Fibroblast of upper back skin (primary cell): ENCODE results near the gene PREX1.

ENCODE experiments used
- DNase-seq: peaks from one replicate; pipeline ENCODE4 v3.0.0-alpha.2; 2013

Gene PREX1

DNA sequence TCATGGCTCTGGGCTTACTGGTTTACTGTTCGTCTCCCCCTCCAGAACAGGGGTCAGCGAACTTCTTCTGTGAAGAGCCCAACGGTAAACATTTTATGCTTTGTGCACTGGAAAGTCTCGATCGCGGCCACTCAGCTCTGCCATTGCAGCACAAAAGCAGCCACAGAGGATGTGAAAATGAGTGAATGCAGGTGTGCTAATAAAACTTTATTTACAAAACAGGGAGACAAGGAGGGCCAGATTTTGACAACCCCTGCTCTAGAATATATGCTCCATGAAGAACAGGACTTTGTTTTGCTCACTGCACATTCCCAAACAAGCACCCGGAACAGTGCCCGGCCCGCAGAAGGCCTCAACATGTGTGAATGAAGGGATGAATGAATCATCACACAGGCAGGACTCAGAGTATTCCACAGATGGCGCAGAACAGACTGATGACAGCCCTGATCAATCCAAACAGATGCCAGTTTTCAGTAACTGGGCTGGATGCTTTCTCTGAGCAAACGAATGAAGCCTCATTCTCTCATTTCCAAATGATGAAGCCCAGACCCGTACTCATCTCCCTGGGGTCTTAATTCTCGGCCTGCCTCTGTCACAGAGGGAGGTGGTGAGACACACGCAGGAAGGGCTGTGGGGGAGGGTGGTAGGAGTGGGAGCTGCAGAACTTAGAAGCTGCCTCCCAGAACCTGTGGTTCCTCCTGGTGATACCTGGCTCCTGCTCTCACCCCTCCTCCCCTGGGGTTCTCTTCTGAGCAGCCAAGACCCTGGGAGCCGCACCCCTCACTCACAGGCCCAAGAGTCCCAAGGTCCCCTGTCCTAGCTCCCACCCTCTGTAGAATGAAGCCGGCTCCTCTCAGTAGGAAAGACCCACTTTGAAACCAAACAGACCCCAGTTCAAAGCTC, 196.4 kb downstream of the PREX1 start:
- DNase-seq = peak; percentile 84

DNA sequence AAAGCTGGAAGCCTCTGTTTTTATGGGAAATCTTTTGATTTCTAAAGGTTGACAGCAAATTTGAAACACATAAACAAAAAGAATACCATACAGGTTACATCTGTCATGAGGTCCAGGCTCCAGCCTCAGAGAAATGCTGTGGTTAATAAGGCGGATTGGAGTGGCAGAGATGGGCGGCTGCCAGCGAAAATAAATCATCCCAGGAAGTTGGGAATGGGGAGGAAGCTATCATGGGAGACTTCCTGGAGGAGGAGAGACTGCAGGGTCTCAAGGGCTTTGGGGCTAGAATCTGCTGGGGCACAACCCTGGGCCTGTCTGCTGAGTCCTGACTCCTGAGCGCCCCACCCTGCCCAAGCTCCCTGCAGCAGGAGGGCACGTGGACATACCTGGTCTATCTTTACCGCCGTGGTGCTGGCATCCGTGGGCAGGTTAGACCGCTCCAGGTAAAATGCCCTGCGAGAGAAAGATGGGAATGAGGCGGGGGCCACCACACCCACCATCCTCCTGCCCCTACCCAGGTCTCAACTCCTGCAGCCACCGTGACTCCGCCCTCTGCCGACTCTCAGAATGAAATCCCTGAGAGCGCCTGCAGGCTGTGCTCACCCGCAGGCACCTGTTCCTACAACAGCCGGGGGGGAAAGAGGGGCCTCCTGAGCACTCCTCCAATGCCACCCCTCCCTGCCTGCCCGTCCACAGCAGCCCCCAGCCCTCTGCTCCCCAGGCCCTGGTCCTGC, 197.3 kb downstream of the PREX1 start:
- peak; percentile 42 for DNase-seq

DNA sequence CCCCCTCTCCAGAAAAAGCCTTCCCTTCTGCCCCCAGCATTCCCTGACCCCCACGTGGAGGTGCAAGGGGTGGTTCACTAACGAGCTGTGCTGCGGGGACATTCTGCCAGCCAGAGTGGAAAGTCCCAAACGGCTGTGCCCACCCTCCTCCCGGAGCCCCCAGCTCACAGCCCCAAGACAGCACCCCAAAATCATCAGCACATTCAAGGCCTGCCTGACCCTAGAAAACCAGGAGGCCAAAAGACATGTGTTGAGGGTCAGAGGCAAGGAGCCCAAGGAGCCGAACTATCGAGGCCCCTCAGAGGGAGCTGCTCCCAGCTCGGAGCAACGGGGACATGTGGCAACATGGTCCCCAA, 197.9 kb downstream of the PREX1 start:
- DNase-seq = no peak

DNA sequence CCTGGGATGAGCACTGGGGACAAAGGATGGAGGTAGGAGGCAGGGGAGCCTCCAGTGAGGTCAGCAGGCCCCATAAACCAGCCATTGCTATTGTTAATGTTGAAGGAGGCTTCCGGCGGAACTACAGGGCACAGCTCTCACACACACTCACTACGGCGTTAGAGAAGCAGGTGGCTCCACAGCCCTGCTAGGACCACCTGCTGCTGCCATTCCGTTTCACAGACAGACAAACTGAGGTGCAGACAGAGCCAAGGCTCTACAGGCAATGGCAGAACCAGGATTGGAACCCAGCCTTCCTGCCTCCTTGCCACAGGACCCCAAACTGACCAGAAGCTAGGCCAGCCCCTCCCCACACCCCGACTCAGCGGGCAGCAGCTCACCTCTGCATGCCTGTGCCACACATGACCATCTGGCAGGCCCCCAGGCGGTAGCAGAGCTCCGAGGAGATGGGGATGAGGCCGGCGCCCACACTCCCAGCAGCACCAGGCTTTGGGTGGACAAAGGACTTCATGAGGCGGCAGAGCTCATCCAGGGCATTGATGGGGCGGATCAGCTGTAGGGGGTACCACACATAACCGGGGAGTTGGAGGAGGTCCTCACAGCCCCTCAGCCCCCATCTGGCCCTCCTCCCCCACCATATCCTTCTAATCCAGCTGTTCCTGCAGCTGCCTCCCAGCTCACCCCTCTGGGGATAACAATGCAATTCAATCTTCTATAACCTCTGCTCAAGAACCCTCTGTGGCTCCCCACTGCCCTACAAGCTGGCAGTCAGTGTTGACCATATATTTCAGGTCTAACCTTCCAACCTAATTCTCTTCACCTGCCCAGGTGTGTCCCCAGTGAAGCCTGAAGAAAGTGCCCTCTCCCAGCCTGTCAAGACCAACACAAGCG, 198.5 kb downstream of the PREX1 start:
- DNase-seq = no peak

DNA sequence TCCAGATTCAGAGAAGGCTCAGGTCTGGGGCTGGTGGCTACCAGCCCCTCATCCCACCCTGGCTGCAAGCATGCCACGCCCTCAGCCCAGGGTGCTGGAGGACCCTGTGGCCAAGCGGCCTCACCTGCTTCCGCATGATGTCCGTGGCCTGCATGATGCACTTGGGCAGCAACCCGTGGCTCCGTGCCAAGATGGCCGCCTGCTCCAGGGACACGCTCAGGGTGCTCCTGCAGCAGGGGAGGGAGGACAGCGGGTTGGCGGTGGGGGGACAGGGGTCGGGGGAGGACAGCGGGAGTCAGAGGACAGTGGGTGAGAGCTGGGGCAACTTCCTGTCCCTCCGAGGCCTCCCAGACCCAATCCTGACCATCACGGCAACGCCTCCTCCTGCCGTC, 200.1 kb downstream of the PREX1 start:
- DNase-seq = no peak

DNA sequence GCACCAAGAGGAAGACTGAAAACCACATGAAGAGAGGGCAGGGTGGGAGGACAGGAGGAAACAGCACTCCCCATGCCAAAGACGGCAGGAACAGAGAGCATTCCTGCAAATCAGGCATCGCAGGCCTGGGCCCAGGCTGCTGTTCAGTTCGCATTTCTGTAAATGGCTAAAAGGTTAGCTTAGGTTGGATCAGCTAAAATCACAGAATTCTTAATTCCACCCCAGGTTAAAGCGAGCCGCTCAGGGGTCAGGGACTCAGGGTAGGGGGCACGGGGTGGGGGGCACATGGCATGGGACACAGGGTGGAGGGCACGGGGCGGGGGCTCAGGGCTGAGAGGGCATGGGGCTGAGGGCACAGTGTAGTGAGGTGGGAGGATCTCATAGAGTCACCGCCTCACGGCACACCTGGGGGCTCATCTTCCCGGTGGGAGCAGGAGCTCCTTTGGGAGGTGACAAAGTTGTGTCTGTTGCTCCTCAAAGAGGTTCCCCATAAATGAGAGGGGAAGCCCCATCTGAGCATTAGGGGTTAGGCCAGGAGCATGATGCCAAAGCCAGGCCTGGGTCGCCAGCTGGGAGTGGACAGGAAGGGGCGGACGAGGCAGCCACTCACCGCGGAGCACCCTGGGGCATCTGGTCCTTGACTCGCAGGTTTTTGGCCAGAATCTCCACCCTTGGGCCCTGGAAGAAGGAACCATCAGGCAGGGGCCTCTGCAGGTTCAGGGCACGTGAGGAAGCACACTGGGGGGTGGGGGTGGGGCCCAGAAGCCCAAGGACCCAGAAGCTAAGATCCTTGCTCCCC, 200.7 kb downstream of the PREX1 start:
- DNase-seq = no peak

DNA sequence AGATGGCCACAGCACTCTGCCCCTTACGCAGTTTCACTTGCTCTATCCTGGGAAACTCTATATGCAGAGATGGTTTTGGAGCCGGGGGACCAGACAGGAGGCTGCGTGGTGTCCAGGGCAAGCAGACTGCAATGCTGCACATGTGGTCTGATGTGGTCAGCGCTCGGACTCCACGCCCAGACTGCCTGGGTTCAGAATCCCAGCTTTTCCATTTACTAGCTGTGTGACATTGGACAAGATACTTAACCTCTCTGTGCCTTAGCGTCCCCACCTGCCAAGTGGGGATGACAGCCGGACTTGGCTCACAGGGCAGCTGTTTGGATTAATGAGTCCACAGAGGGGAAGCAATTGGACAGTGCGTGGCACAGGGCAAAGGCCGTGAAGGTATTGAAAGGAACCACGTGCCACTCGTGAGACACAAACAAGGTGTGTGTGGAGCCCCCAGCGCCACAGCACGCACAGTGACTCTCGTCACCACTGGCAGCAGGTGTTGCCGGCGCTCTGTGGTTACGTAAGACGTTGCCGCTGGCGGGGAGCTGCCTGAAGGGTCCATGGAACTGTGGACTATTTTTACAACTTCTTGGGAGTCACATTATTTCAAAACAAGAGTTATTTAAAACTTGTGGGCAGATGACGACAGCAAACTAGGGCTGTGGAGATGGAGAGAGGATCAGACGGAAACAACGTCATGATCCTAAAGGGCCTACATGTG, 201.4 kb downstream of the PREX1 start:
- DNase-seq = peak; percentile 55

DNA sequence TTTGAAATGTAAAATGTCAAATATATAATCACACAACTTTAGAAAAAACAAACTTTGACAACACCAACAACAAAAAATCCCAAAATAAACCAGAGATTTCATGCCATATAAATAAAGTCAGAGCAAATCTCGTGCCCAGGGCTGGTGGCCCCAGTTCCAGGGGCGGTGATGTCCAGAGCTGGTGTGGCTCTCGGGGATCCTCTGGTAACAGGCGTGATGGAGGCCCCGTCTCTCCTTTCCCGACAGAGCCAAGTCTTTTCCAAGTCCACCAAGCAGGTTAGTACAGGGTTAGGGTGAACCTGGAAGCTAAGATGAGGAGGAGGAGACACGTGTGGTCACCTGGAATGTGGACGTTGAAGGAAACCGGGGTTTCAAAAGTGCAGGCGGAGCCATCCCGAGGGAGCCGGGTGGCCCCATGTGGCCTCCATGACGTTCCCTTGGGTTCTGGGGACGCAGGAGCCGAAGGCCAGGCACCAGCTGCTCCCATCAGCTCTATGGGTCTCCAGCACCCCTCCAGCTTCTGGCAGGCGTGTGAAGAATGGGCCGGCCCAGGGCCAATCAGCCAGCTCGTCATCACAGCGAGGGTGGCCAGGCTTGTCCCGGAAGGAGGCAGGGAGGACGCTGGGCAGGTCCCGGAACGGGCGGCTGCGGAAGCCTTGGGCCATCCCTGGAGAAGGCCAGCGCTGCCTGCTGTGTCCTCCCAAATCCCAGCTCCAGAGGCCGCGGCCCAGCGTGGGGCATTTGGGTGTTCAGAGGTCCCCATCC, 202.5 kb downstream of the PREX1 start:
- no peak for DNase-seq

DNA sequence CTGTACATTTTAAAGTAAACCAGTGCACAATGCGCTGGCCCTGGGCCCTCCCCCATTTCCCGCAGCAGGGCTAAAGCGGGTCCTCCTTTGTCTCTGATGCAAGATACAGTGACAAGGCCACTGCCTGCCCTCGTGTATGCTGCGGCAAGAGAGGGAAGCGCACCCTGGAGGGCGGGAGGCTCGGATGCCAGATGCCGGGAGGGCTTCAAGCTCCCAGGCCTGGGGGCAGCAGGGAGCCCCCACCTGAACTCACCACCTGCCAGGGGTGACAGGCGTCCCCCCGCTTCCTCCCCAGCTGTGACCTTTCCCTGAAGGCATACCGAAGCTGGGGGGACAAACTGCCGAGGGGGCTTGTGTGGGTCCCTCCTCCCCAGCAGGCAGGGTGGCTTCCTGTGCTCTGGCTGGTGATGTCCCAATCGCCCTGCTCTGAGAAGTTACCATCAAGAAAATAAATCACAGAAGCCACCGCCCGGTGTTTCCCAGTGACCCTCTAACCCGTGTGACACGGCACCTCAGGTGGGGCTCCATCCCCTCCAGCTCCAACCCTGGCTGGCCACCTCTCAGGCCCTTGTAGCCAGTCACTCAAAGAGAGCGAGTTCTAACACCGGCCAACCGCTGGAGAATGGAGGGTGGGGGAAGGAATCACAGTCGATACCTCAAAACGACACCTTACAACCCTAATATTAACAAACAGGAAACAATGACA, 203.3 kb downstream of the PREX1 start:
- DNase-seq = no peak

DNA sequence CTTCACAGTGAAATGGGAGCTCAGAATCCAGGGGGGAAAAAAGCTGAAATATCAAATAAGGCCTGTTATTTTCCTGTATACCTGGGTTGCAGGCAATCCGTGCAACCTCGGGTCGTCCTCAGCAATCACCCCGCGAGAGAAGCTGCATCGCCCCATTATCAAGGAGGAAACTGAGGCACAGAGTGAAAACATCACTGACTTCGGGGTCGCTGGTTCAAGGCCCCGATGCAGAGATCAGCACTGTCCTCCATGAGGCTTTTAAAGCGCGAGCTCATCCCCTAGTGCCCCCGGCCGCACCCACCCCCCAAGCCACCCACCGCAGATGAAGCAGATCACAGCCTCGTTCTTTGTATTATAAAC, 203.9 kb downstream of the PREX1 start:
- no peak for DNase-seq

DNA sequence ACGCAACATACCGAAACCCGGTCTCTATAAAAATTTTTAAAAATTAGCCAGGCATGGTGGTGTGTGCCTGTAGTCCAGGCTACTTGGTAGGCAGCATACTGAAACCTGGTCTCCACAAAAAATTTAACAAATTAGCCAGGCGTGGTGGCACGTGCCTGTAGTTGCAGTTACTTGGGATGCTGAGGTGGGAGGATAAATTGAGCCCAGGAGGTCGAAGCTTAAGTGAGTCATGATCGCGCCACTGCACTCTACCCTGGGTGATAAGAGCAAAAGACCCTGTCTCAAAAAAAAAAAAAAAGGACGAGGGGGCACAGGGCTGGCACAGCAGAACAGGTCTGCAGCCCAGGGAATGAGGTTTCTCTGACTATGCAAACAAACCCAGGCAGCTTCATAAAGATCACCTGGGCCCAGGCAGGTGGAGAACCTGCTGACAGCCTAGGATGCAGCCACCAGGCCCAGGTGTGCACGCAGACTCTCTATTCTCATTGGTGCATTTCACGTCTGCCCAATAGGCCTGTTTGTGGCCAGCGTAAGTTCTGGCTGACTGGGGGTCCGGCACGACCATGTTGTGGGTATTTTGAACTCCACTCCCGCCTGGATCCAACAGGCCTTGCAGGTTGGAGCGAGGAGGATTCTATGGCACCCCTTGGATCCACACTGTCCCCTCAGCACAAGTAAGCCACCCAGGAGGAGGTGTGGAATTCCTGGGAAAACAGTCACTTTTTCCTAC, 204.5 kb downstream of the PREX1 start:
- no peak for DNase-seq

DNA sequence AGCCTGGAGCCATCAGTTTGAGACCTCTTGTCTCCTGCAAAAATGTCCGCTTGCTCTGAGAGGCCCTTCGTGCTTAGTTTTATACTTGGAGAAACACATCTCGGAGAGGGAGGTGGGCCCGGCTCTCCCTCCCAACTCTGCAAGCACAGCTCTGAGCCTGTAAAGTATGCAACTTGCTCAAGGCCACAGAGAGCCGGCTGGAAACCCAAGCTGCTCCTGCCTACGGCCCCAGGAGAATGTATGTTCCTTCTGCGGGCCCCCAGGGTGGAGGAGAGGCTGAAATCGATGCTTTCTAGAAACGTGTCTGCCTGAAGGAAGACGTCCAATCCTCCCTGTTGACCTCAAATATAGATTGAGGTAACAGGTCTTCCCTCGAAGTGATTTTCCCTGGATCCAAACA, 205.4 kb downstream of the PREX1 start:
- no peak for DNase-seq

DNA sequence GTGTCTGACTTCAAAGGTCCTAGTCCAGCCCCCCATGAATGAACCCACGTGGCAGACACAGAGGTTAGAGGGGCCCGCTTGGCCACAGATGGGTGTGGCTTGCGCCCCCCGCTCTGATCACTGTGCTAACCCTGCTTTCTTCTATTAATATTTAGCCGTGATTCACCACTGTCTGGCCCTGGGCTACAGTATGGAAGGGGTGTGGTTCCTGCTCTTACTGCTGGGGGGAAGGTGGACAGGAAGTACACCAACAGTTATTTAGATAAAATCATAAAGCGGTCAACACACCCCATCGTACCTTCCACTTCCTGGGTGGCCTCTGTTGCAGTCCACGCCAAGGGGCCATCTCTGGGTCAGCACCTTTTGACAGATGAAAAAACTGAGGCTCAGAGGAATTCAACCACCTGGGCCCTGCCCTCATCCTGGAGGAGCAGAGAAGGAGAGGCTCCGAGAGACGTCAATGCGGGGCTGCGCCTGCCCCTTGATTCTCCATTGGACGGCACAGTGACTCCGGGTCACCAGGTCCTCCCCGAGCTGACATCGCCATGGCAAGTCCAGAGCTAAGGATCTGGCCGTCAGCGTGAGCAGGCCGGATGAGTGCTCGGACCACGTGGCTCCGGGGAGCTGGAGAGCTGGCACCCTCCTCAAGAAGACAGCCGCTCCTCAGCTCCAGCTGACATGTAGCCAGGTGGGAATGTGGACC, 206.3 kb downstream of the PREX1 start:
- DNase-seq = peak; percentile 50

DNA sequence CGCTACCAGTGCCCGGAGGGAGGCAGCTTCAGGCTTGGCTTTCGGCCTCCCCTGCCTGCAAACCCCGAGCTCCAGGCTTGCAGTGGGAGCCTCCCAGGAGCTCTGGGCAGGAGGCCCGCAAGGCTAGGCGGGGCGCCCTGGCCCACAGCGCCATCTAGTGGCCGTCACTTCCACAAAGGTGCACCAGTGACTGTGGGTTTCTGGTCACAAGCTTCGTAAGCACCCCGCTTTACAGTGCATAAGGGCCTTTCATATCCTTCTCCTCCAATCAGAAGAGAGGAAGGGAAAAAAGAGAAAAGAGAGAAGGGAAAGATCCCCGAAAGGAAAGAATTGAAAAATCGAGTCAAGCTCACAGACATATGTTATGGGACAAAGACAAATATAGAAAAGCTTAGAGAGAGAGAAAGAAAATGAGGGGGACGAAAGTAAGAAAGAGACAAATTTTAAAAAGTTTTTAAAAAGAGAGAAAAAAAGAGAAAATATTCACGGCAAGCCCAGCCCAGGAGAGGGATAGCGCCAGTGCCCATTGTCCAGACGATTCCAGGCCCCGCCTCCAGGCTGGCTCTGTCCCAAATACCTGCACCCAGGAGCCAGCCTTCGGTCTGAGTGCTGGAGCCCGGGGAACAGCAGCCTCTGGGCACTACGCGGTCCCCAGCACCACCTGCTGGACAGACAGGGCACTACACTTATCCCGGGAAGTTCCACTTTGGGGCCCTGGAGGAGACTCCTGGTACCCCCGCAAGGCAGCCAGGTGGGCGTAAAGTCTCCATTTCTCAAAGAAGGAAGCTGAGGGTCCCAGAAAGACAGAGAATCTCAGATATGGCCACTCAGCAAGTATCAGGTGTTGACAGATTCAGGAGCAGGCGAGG, 207.1 kb downstream of the PREX1 start:
- DNase-seq = peak; percentile 84

DNA sequence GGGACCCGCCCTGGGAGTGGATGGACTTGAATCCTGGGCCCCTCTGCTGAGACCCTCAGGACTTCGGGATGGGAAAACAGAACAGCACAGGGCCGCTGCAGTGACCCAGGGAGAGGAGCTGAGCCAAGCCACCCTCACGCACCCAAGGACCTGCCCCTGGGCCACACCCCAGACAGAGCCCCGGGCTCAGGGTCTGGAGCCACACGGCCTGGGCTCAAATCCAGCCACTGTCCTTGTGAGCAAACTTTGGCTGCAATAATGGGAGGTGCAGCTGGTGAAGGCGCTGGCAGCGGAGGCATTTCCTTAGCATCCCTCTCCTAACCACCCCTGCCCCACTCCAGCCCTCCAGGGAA, 207.7 kb downstream of the PREX1 start:
- DNase-seq = no peak

DNA sequence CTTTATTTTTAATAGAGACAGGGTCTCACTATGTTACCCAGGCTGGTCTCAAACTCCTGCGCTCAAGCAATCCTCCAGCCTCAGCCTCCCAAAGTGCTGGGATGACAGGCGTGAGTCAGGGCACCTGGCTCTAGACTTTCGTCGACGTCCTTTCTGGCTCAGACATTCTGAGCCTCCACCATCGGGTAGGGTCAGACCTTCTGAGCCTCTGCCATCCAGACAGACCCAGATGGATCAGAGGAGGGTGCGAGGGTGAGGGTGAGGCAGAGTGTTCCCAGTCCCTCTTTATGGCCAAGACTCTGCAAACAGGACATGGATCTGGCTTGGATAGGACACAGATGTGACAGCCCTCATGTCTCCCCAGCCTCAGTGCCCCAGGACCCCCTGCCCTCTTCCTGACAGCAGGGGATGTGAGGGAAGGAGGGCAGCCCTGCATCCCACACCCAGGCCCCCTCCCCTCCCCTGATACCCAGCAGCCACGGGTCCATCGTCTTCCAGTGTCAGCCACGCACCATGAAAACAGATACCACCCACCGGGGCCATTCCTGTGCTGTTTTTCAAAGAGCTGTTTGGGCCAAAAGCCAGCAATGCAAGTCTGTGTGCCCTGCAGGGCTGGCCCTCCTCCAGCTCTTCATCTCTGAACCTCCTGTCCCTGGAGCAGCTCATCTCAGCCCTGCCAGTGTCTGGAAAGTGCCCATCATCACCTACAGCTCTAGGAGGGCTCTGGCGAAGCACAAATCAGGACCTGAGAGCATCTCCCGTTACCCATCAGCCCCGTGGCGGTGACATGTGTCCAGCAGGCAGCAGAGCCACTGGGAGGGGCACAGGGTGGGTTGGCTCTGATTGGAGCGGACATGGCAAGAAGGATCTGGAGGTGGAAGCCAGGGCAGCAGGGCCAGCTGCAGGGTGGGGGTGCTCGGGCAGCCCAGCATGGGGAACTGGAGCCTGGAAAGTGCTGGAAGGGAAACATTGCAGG, 208.4 kb downstream of the PREX1 start:
- peak; percentile 4 for DNase-seq

DNA sequence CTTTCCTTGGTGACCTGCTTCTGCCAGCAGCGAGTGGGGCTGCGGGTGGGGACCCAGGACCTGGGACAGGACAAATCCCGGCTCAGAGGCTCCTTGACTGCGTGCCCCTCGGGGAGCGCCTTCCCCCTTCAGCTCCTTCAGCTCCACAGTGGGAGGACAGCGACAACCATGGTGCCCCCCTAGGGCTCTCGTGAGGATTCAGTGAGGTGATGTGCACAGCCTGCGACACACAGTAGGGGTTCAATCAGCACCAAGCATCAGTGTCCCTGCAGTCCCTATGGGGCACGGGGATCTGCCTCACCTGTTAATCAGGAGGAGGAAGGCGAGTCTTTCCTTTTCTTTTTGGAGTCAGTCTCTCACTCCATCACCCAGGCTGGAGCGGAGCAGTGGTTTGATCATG, 209.2 kb downstream of the PREX1 start:
- no peak for DNase-seq
